SH-SY5Y (cell line): ENCODE results near the gene RPL6.

Experiments
- GATA2 ChIP-seq: IDR thresholded peaks from 2 replicates; pipeline ENCODE4 v1.6.1; 2011; ENCODE audit warnings: mild to moderate bottlenecking, low read depth, low read length
- GATA3 ChIP-seq: IDR thresholded peaks from 2 replicates; pipeline ENCODE4 v1.6.1; 2011; ENCODE audit warnings: low read depth, mild to moderate bottlenecking, low read length, moderate library complexity

Gene RPL6

DNA sequence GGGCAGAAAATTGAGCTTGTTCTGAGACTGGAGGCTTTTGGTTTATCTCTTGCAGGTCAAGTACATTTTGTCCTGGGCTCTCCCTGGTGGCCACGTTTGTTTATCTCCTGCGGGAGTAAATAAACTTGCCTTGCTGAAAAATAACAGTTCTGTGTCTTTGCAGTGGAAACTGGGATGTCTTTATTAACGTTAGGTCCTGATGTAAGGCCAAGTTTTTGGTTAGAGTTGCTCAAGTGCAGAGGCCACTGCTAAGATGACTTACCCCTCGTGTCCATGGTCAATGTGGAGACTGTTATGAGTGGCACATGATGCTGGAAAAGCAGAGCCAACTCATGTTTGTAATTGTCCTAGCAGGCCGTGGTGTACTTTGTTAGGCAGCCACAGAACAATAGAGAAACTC lies 13.1 kb upstream of the RPL6 start:
- TF ChIP-seq GATA2 = no peak
- no peak for TF ChIP-seq GATA3

DNA sequence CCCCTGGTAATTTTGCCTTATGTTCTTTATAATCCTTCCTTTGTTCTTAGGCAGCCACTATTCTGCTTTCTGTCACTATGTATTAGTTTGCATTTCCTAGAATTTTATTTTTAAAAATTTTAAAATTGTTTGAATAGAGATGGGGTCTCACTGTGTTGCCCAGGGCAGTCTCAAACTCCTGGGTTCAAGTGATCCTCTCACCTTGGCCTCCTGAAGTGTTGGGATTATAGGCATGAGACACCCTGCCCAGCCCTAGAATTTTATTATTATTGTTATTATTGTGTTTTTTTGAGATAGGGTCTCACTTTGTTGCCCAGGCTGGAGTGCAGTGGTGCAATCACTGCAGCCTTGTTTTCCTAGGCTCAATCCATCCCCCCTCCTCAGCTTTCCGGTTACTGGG lies 12.0 kb upstream of the RPL6 start:
- TF ChIP-seq GATA3 (no peak), GATA2 (no peak)

DNA sequence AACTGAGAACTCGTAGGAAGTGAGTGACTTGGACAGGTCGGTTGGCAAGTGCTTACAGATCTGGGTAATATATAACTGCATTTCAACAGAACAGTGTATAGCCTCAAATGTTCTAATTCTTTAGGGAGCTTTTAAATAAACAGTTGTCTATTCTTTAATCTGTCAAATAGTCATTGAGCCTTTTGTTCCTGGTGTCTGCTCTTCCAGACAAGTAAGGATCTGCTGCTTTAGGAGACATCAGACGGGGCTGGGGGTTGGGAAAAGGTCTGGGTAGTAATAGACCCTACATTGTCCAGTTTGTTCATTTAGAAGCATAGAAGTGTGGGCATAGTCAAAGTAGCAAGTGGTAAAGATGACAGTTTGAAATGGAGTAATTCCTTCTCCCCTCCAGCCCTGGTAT lies 11.3 kb upstream of the RPL6 start:
- TF ChIP-seq GATA3 (no peak), GATA2 (no peak)

DNA sequence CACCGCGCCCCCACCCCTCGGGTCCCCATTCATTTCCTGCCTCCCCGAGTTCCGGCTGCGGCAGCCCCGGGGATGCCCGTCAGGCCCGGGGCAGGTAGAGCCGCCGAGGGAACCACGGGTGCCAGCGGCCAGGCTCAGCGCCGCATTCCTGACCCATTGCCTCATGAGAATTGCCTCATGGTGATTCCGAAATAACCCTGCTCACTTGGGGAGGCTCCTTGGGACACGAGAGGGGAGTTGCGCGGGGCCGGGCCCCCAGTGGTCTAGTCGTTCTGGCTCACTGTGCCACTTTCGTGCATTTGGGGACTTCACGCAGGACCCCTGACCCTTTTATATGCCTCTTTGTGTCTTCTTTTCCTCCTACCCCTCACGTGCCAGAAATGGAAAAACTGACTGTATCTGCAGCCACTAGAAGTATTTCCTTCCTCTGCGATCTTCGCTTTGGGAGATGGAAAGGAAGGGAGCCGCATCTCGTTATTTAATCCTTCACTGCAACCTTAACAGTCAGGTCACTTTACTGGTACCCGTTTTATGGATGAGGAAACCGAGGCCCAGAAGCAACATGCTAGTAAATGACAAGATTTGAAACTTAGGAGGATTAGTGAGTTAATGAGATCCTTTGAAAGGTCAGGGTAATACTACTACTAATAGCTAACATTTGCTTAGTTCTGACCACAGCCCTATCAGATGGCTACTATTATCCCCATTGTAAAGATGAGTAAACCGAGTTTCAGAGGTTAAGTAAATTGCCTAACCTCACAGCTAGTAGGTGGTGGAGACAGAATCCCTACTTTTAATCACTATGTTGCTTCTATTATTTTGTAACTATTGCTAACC lies 10.1 kb upstream of the RPL6 start:
- TF ChIP-seq GATA3 (no peak), GATA2 (no peak)

GRCh38 chr12:112418608-112419296 lies 9.3 kb upstream of the RPL6 start, which contains the start of gene PTPN11:
Gene PTPN11 (plus strand): TSS chr12:112418947. CDS start chr12:112419112, 165 bp downstream.
- no peak for TF ChIP-seq GATA2
- TF ChIP-seq GATA3 = no peak

DNA sequence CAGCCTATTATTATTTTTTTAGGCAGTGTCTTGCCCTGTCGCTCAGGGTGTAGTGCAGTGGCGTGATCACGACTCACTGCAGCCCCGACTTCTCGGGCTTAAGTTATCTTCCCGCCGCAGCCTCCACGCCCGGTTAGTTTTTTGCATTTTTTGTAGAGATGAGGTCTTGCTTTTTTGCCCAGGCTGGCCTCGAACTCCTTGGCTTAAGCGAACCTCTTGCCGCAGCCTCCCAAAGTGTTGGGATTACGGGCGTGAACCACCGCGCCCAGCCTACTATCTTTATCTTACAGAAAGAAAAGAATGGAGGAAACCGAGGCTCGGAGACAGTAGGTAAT lies 8.8 kb upstream of the RPL6 start:
- TF ChIP-seq GATA3 (no peak), GATA2 (no peak)

- TF ChIP-seq GATA2 = no peak
- no peak for TF ChIP-seq GATA3
These were observed 4.6 kb upstream of the RPL6 start for GRCh38 chr12:112413855-112414625.

GRCh38 chr12:112409906-112410244 lies 470 bp upstream of the RPL6 start:
- TF ChIP-seq GATA2 (no peak), GATA3 (no peak)

GRCh38 chr12:112408621-112409020 lies 784 bp downstream of the RPL6 start:
- TF ChIP-seq GATA3 (no peak), GATA2 (no peak)

GRCh38 chr12:112406519-112407488 lies 2.6 kb downstream of the RPL6 start:
- TF ChIP-seq GATA3 (no peak), GATA2 (no peak)

DNA sequence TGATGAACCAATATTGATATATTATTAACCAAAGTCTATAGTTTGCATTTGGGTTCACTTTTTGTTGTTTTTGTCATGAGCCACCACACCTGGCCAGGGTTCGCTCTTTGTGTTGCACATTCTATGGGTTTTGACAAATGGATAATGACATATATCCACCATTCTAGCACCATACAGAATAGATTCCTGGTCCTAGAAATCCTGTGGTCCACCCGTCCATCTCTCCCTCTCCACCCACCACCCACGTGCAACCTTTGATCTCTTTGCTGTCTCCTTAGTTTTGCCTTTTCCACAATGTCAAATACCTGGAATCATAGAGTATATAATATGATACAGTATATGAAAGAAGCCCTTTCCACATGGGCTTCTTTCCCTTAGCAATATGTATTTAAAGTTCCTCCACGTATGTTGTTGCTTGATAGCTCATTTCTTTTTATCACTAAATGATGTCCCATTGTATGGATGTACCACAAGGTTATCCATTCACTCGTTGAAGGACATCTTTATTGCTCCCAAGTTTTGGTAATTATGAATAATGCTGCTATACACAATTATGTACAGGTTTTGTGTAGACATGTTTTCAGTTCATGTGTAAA lies 7.4 kb downstream of the RPL6 start:
- no peak for TF ChIP-seq GATA3
- no peak for TF ChIP-seq GATA2

GRCh38 chr12:112401054-112401453 lies 8.4 kb downstream of the RPL6 start:
- TF ChIP-seq GATA2 (no peak), GATA3 (no peak)

DNA sequence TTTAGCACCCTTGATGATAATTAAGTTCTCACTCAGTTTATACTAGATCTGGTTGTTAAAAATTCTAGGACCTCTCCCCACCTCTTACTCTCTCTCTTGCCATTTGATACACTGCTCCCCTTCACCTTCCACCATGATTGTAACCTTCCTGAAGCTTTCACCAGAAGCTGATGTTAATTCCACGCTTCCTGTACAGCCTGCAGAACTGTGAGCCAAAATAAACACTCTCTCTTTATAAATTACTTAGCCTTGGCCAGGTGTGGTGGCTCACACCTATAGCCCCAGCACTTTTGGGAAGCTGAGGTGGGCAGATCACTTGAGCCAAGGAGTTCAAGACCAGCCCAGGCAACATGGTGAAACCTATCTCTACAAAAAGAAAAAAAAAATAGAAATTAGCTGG lies 16.1 kb downstream of the RPL6 start:
- TF ChIP-seq GATA3 (no peak), GATA2 (no peak)
